Gastroesophageal sphincter (tissue), 4 donors: ENCODE measurements around the gene P2RX1. TPM values are rescaled to one million over a fixed set of nuclear protein-coding genes. Genes with fewer than 3 reads are reported as not detected.

Source experiments
- ATAC-seq: fragments of 150-250 bp; one replicate; pipeline ENCODE4 v1.9.1; 2016; ENCODE audit warnings: mild to moderate bottlenecking, moderate library complexity
- H3K27ac ChIP-seq, 4 donors: fragments of 200-600 bp; sonication (generic) in 3 of 4; 1 replicate in 3 of 4; 2 replicates in 1 of 4; pipeline ENCODE4 v1.5.1; 2016 to 2019
- H3K27me3 ChIP-seq: fragments of 200-600 bp; sonication (generic); one replicate; pipeline ENCODE4 v1.5.1; 2019
- H3K36me3 ChIP-seq, 2 donors: fragments of 200-600 bp; sonication (generic); one replicate each; pipeline ENCODE4 v1.5.1; 2019; ENCODE audit warnings: control low read depth in 1 of 2
- H3K4me1 ChIP-seq, 3 donors: fragments of 200-600 bp; sonication (generic); 1 replicate in 2 of 3; 2 replicates in 1 of 3; pipeline ENCODE4 v1.5.1; 2016 to 2019; ENCODE audit warnings: control low read depth in 2 of 3
- H3K4me3 ChIP-seq, 2 donors: fragments of 200-600 bp; sonication (generic); one replicate each; pipeline ENCODE4 v1.5.1; 2019; ENCODE audit warnings: mild to moderate bottlenecking in 1 of 2, moderate library complexity in 1 of 2
- H3K9me3 ChIP-seq, 3 donors: fragments of 200-600 bp; sonication (generic); one replicate each; pipeline ENCODE4 v1.5.1; 2017 to 2019; ENCODE audit warnings: control low read depth in 2 of 3
- EP300 ChIP-seq: sonication (generic); formaldehyde crosslinking; IDR thresholded peaks from one replicate; pipeline ENCODE4 v1.6.1; 2017; ENCODE audit warnings: antibody characterized with exemption, mild to moderate bottlenecking
- POLR2A ChIP-seq, 2 donors: fragments of 450-650 bp; IDR thresholded peaks; one replicate each; pipeline ENCODE4 v1.6.1; 2017; ENCODE audit warnings: antibody characterized with exemption in 2 of 2, mild to moderate bottlenecking in 2 of 2, moderate library complexity in 1 of 2
- POLR2AphosphoS5 ChIP-seq: sonication (generic); formaldehyde crosslinking; IDR thresholded peaks from one replicate; pipeline ENCODE4 v1.6.1; 2017; ENCODE audit warnings: antibody characterized with exemption
- WGBS, 2 donors: methylation state at CpG; one replicate each; pipeline ENCODE4 v1.1.5; 2018; ENCODE audit warnings: low coverage in 1 of 2; 5-methylcytosine and 5-hydroxymethylcytosine counted together
- total RNA-seq, 4 donors: library from RNA; depleted of rRNA; stranded (reverse); fragments of >200 nt; gene quantifications; one replicate each; pipeline ENCODE4 v1.1.0, GENCODE V29; 2016
- TF ChIP-seq, protein P1 (sequence below), 4 experiments: fragments of 200-600 bp in 2 of 4; fragments of 450-650 bp in 2 of 4; sonication (generic) in 1 of 4; IDR thresholded peaks; one replicate each; pipeline ENCODE4 v1.5.1; 2017 to 2019; ENCODE audit warnings: antibody characterized with exemption in 4 of 4, mild to moderate bottlenecking in 2 of 4, moderate library complexity in 2 of 4

The P2RX1 gene
- total RNA-seq, 4 donors from 2014 or later: 1.6 to 11.6 (median 3.2) TPM

DNA sequence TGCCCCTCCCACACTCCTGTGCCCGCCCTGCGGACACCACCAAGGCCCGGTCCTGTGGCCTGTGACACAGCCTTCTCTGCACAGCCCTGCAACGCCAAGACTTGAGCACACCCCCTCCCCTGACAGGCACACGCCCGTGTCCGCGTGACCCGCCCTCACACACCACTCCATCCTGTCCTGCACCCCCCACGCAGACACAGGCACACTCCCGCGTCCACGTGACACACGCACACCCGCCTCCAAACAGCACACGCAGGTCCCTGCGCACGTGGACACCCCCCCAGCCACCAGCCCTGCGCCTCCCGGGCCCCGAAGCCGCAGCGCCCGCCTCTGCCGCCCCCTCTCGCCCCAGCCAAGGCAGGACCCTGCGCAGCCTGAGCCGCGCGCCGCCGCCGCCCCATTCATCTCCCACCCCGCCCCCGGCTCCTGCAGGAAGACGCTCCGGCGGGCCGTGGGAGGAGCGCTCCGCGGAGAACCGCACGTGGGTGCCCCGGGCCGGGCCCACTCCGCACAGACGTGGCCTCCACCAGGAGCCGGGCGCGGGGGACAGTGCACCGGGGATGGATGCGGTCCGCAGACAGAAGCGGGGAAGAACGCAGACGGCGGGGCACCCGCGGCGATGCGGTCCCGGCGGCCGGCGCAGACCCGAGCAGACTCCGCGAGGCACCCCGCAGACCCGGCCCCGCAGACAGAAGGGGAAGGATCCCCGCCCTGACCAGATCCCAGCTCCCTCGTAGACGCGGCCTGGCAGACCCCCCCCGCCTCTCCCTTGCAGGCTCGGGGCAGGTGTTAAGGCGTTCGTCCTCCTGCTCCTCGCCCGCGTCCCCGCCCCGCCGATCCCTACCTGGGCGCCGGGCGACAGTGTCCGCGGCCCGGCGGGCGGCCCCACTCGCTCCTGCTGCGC, 23.9 kb downstream of the P2RX1 start:
- ATAC-seq: peak; percentile 46
- peak overlapping the region; percentile 25 to 91 (median 86) for H3K27ac ChIP-seq
- WGBS, 2 donors: no CpG with 5 or more reads among the region's 96 CpGs

DNA sequence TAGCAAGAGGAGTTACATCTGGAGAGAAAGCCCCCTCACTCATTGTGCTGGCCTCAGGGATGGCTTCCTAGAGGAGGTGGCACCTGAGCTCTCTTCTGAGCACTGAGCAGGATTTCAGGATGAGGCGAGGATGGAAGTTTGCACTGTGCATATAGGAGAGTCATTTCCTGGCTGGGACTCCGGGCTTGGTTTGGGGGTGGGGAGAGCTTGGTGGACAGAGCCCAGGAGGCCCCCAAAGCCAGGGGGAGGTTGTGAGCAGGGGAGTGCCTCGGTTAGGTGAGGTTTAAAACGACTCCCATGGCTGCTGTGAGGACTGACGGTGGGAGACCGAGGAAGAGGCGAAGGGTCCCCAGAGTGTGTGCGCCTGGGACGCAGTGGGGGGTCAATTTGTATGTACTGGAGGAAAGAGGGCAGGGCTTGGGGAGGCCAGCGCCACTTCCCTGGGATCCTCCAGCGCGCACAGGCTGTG, 24.6 kb downstream of the P2RX1 start:
- WGBS, 2 donors: 29% methylated on average over 5 of the region's 12 CpGs; no CpG with 5 or more reads in 1 of the 2 donors
- H3K36me3 ChIP-seq: no peaks in the 10 kb centered on the region
- no peaks in the 10 kb centered on the region for H3K27me3 ChIP-seq
- no peak for TF ChIP-seq POLR2AphosphoS5
- TF ChIP-seq EP300: no peak
- TF ChIP-seq POLR2A (IDR thresholded peaks at IDR 0.05): no peak
- TF ChIP-seq, protein P1, sequence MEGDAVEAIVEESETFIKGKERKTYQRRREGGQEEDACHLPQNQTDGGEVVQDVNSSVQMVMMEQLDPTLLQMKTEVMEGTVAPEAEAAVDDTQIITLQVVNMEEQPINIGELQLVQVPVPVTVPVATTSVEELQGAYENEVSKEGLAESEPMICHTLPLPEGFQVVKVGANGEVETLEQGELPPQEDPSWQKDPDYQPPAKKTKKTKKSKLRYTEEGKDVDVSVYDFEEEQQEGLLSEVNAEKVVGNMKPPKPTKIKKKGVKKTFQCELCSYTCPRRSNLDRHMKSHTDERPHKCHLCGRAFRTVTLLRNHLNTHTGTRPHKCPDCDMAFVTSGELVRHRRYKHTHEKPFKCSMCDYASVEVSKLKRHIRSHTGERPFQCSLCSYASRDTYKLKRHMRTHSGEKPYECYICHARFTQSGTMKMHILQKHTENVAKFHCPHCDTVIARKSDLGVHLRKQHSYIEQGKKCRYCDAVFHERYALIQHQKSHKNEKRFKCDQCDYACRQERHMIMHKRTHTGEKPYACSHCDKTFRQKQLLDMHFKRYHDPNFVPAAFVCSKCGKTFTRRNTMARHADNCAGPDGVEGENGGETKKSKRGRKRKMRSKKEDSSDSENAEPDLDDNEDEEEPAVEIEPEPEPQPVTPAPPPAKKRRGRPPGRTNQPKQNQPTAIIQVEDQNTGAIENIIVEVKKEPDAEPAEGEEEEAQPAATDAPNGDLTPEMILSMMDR (IDR thresholded peaks at IDR 0.05): no peak
- H3K4me3 ChIP-seq: peak overlapping the region; percentile 73 to 78
- H3K4me1 ChIP-seq: peaks cover 0 to 96% (median 47%) of the 10 kb centered on the region in 3 donors
- peak overlapping the region in 3 of 4 donors; percentile 82 to 91 (median 90) for H3K27ac ChIP-seq
- ATAC-seq: no peak
- no peaks in the 10 kb centered on the region for H3K9me3 ChIP-seq

More for the DNA sequence above, 23.9 kb downstream of the P2RX1 start:
- peak overlapping the region; percentile 73 to 78 for H3K4me3 ChIP-seq
- H3K4me1 ChIP-seq: peaks cover 0 to 90% (median 42%) of the 10 kb centered on the region in 3 donors
- H3K27me3 ChIP-seq: no peaks in the 10 kb centered on the region
- no peaks in the 10 kb centered on the region for H3K36me3 ChIP-seq
- no peaks in the 10 kb centered on the region for H3K9me3 ChIP-seq
- no peak for TF ChIP-seq EP300
- TF ChIP-seq, protein P1 (IDR thresholded peaks at IDR 0.05): peak in 1 of 4 experiments; percentile 19
- no peak for TF ChIP-seq POLR2AphosphoS5
- TF ChIP-seq POLR2A (IDR thresholded peaks at IDR 0.05): peak in 1 of 2 donors; percentile 9

DNA sequence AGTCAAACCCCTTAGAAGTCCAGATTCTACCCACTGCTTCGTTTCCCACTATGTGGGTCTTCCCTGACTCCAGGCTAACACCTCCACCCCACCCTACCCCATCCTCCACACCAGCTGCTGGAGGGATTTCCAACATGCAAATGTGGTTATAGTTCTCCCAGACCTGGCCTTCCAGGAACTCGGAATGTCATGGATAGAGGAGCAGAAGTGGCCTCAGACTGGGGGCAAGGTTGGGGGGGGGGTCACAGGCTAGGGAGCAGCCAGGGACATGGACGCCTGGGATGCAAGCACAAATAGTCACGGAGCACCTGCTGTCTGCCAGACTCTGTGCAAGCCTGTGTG, 25.4 kb downstream of the P2RX1 start:
- 40 to 56% methylated on average over 1 of the region's 4 CpGs for WGBS, 2 donors

GRCh38 chr17:3890082-3890877, 26.0 kb downstream of the P2RX1 start:
- no peaks in the 10 kb centered on the region for H3K27me3 ChIP-seq
- peak overlapping the region in 3 of 4 donors; percentile 82 to 91 (median 90) for H3K27ac ChIP-seq
- peaks cover 0 to 97% (median 50%) of the 10 kb centered on the region in 3 donors for H3K4me1 ChIP-seq
- H3K4me3 ChIP-seq: peak overlapping the region in 1 of 2 donors; percentile 2
- 44 to 50% methylated on average over 9 to 11 of the region's 22 CpGs for WGBS, 2 donors
- peaks cover 0 to 3% of the 10 kb centered on the region in 2 donors for H3K36me3 ChIP-seq
- TF ChIP-seq EP300: no peak
- TF ChIP-seq, protein P1 (IDR thresholded peaks at IDR 0.05): no peak
- peak; percentile 59 for TF ChIP-seq POLR2AphosphoS5
- H3K9me3 ChIP-seq: no peaks in the 10 kb centered on the region
- peak; percentile 25 for ATAC-seq

More for the DNA sequence above, 25.4 kb downstream of the P2RX1 start:
- H3K27ac ChIP-seq: peak overlapping the region in 3 of 4 donors; percentile 82 to 91 (median 90)
- no peak overlapping the region for H3K4me3 ChIP-seq
- H3K4me1 ChIP-seq: peaks cover 0 to 96% (median 48%) of the 10 kb centered on the region in 3 donors
- ATAC-seq: no peak
- H3K27me3 ChIP-seq: no peaks in the 10 kb centered on the region
- no peaks in the 10 kb centered on the region for H3K36me3 ChIP-seq
- no peaks in the 10 kb centered on the region for H3K9me3 ChIP-seq
- TF ChIP-seq EP300 (no peak), POLR2AphosphoS5 (no peak), POLR2A (IDR thresholded peaks at IDR 0.05) (no peak)
- TF ChIP-seq, protein P1 (IDR thresholded peaks at IDR 0.05): no peak
